HG02798 (cell line): ENCODE results near the gene GNAT1.
A peak's percentile ranks its signal among the peaks of the same experiment; 100 is the strongest.
"Not testable (repeated sequence)": the region's sequence is repeated elsewhere in the genome, so short reads cannot be mapped to it uniquely, and the experiment has no call there.

ENCODE experiments used
- ATAC-seq: cut with Tn5 transposase; IDR thresholded peaks from one replicate; pipeline ENCODE4 v1.9.1; 2021; ENCODE audit warnings: mild to moderate bottlenecking; ENCODE audit not compliant: unreplicated experiment, poor library complexity

Gene GNAT1

GRCh38 chr3:50237133-50237651, 45.8 kb downstream of the GNAT1 start:
- ATAC-seq: no peak

- peak; percentile 38 for ATAC-seq
Observed at GRCh38 chr3:50237754-50238548, 46.5 kb downstream of the GNAT1 start.

GRCh38 chr3:50238549-50239026, 47.2 kb downstream of the GNAT1 start:
- ATAC-seq: no peak

- no peak for ATAC-seq
Observed at GRCh38 chr3:50239649-50240048, 48.2 kb downstream of the GNAT1 start.

- no peak for ATAC-seq
Observed at GRCh38 chr3:50241163-50241562, 49.8 kb downstream of the GNAT1 start.

GRCh38 chr3:50241713-50242380, 50.4 kb downstream of the GNAT1 start:
- ATAC-seq: no peak

- no peak for ATAC-seq
Observed at GRCh38 chr3:50242381-50242770, 51.0 kb downstream of the GNAT1 start.

- no peak for ATAC-seq
Observed at GRCh38 chr3:50242851-50243542, 51.6 kb downstream of the GNAT1 start.

- no peak for ATAC-seq
Observed at GRCh38 chr3:50243543-50243895, 52.1 kb downstream of the GNAT1 start.

GRCh38 chr3:50244813-50245212, 53.4 kb downstream of the GNAT1 start:
- ATAC-seq: not testable (repeated sequence)

GRCh38 chr3:50245251-50245745, 53.9 kb downstream of the GNAT1 start:
- no peak for ATAC-seq

- peak; percentile 71 for ATAC-seq
Observed at GRCh38 chr3:50245831-50246516, 54.6 kb downstream of the GNAT1 start.

GRCh38 chr3:50246517-50246954, 55.1 kb downstream of the GNAT1 start:
- ATAC-seq: peak; percentile 61
